22Rv1 (cell line): ENCODE data around the gene PGLYRP2.

Experiments used
- CTCF ChIP-seq: fragments of 450-650 bp; IDR thresholded peaks from 2 replicates; pipeline ENCODE4 v1.5.1; 2017; ENCODE audit warnings: mild to moderate bottlenecking
- ZFX ChIP-seq: fragments of 450-650 bp; IDR thresholded peaks from 2 replicates; pipeline ENCODE4 v1.6.1; 2017; ENCODE audit warnings: antibody characterized with exemption, borderline replicate concordance

GRCh38 chr19:15421136-15421695 is 58.1 kb downstream of the PGLYRP2 start:
- TF ChIP-seq CTCF = no peak
- TF ChIP-seq ZFX = no peak
